SH-SY5Y (cell line): ENCODE data around the gene ATP6V1A.

Source experiments
- GATA2 ChIP-seq: IDR thresholded peaks from 2 replicates; pipeline ENCODE4 v1.6.1; 2011; ENCODE audit warnings: mild to moderate bottlenecking, low read depth, low read length
- GATA3 ChIP-seq: IDR thresholded peaks from 2 replicates; pipeline ENCODE4 v1.6.1; 2011; ENCODE audit warnings: low read depth, mild to moderate bottlenecking, low read length, moderate library complexity

GRCh38 chr3:113829576-113830354, 82.9 kb downstream of the ATP6V1A start:
- TF ChIP-seq GATA2 (no peak), GATA3 (no peak)
